Left ventricle myocardium inferior (tissue), 1 donor: ENCODE data around the gene APPBP2. TPM values are rescaled to one million over a fixed set of nuclear protein-coding genes. Genes with fewer than 3 reads are reported as not detected.
A peak's percentile ranks its signal among the peaks of the same experiment; 100 is the strongest.

ENCODE experiments used
- DNase-seq: peaks from one replicate; pipeline ENCODE4 v3.0.0-alpha.2; 2020
- H3K27ac ChIP-seq: fragments of 200-600 bp; replicated peaks from 2 replicates; pipeline ENCODE4 v1.8.0; 2021
- H3K27me3 ChIP-seq: fragments of 200-600 bp; 2 replicates; pipeline ENCODE4 v1.8.0; 2021; ENCODE audit warnings: low read depth
- H3K36me3 ChIP-seq: fragments of 200-600 bp; 2 replicates; pipeline ENCODE4 v1.8.0; 2021
- H3K4me1 ChIP-seq: fragments of 200-600 bp; 2 replicates; pipeline ENCODE4 v1.8.0; 2021
- H3K4me3 ChIP-seq: fragments of 200-600 bp; 2 replicates; pipeline ENCODE4 v1.8.0; 2021; ENCODE audit warnings: mild to moderate bottlenecking, moderate library complexity
- H3K9me3 ChIP-seq: fragments of 200-600 bp; replicated peaks from 2 replicates; pipeline ENCODE4 v1.8.0; 2021
- CTCF ChIP-seq: fragments of 200-600 bp; IDR thresholded peaks from 2 replicates; pipeline ENCODE4 v1.8.0; 2021; ENCODE audit warnings: antibody characterized with exemption, mild to moderate bottlenecking, borderline replicate concordance
- intact Hi-C: fragments of 100-400 bp; cut with micrococcal nuclease; formaldehyde crosslinking; loops from one replicate; pipeline ENCODE4 v1.11.0; 2022
- total RNA-seq: library from RNA; stranded (reverse); fragmentation: NEBNext Ultra II Directional; extraction: Animal tissue kit (Norgen Biotek cat#: 25700); gene quantifications from one replicate; pipeline ENCODE4 v1.2.1, GENCODE V29; 2021
- donor health status: DM: no; HTN: yes; CAD: no; lungs with severe emphysema.

The APPBP2 gene
- total RNA-seq, 1 donor from 2014 or later: 16.6 TPM

GRCh38 chr17:60529806-60530205, 3.8 kb upstream of the APPBP2 start:
- no peak for TF ChIP-seq CTCF
- Histone ChIP-seq H3K36me3 (no peaks in the 10 kb centered on the region), H3K4me1 (peaks cover 21% of the 10 kb centered on the region), H3K27ac (no peak overlapping the region), H3K27me3 (no peaks in the 10 kb centered on the region), H3K9me3 (no peaks in the 10 kb centered on the region), H3K4me3 (no peak overlapping the region)
- no peak for DNase-seq
- intact Hi-C loops: no loop called here

- TF ChIP-seq CTCF: no peak
- Histone ChIP-seq H3K9me3 (no peaks in the 10 kb centered on the region), H3K27ac (no peak overlapping the region), H3K27me3 (no peaks in the 10 kb centered on the region), H3K36me3 (no peaks in the 10 kb centered on the region), H3K4me1 (peaks cover 31% of the 10 kb centered on the region), H3K4me3 (no peak overlapping the region)
- intact Hi-C loops: no loop called here
- no peak for DNase-seq
These were observed 2.8 kb upstream of the APPBP2 start for GRCh38 chr17:60528828-60529227.

GRCh38 chr17:60527701-60528100, 1.7 kb upstream of the APPBP2 start:
- DNase-seq: no peak
- TF ChIP-seq CTCF: no peak
- Histone ChIP-seq H3K27me3 (no peaks in the 10 kb centered on the region), H3K27ac (no peak overlapping the region), H3K4me1 (peaks cover 42% of the 10 kb centered on the region), H3K4me3 (no peak overlapping the region), H3K9me3 (no peaks in the 10 kb centered on the region), H3K36me3 (no peaks in the 10 kb centered on the region)
- intact Hi-C loops: no loop called here

GRCh38 chr17:60526726-60527125, 684 bp upstream of the APPBP2 start:
- H3K9me3 ChIP-seq: no peaks in the 10 kb centered on the region
- peaks cover 52% of the 10 kb centered on the region for H3K4me1 ChIP-seq
- no peaks in the 10 kb centered on the region for H3K27me3 ChIP-seq
- H3K27ac ChIP-seq: peak overlapping the region; percentile 99
- H3K36me3 ChIP-seq: no peaks in the 10 kb centered on the region
- intact Hi-C loops: no loop called here
- TF ChIP-seq CTCF: no peak
- H3K4me3 ChIP-seq: peak overlapping the region; percentile 95
- no peak for DNase-seq

- peaks cover 2% of the 10 kb centered on the region for H3K36me3 ChIP-seq
- peaks cover 64% of the 10 kb centered on the region for H3K4me1 ChIP-seq
- intact Hi-C loops: no loop called here
- H3K4me3 ChIP-seq: peak overlapping the region; percentile 95
- H3K27me3 ChIP-seq: no peaks in the 10 kb centered on the region
- no peaks in the 10 kb centered on the region for H3K9me3 ChIP-seq
- TF ChIP-seq CTCF: no peak
- H3K27ac ChIP-seq: peak overlapping the region; percentile 99
- DNase-seq: no peak
These were observed 736 bp downstream of the APPBP2 start for GRCh38 chr17:60525328-60525684.
